Stimulated activated CD8-positive, alpha-beta memory T cell treated with anti-CD3 and anti-CD28 coated beads, Interleukin-12 subunit alpha, Interleukin-12 subunit beta, amount 100 ng/mL, for 24 hours (primary cell): Measurements from ENCODE around the gene PAPSS2.
"Not testable (repeated sequence)": the region's sequence is repeated elsewhere in the genome, so short reads cannot be mapped to it uniquely, and the experiment has no call there.

Experiments used
- DNase-seq: peaks from one replicate; pipeline ENCODE4 v3.0.0-alpha.2; 2020; ENCODE audit errors: extremely low read depth

Gene PAPSS2

DNA sequence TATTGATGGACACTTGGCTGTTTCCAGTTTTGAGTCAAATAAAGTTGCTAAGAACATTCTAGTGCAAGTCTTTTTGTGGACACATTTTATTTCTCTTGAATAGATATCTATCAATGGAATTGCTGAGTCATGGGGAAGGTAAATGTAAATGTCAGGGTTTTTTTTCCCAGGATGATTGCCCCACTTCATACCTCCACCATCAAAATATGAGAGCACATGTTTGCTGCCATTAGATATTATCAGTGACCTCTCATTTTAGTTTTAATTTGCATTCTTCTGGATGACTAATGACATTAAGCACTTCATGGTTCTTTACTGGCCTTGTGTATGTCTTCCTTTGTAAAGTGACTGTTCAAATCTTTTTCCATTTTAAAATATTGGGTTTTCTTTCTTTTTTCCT, 45.7 kb downstream of the PAPSS2 start:
- DNase-seq, result no peak

DNA sequence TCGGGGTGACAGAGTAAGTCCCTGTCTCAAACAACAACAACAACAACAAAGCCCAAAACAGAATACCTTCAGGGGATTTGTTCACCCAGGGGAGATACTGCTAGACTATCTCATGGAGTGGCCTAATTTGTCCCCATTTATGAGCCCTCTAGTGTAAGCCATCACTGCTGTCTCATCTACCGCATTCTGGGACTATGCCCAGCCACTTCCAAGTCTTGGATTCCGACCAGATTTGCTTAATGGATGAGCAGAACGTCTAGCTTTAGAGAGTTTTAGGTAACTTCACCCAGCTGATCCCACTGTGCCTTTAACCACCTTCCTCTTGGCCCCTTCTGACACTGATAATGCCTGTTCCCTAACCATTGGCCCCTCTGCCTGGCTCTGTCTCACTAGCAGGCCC, 47.1 kb downstream of the PAPSS2 start:
- DNase-seq, result no peak

DNA sequence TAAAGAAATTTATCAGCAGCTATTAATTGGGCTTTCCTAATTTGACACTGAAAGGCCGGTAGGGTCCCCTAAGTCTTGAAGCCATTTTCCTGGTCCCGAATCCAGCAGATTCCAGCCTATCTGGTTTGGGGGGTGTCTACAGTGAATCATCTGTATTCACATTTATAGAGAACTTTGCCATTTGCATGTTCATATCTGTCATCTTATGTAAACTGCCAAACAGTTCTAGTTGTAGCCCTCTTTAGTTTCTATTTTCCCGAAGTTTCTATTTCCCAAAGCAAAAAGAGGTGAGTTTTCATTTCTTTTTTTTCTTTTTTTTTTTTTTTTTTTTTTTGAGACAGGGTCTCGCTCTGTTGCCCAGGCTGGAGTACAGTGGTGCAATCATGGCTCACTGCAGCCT, 47.6 kb downstream of the PAPSS2 start:
- DNase-seq, result no peak

DNA sequence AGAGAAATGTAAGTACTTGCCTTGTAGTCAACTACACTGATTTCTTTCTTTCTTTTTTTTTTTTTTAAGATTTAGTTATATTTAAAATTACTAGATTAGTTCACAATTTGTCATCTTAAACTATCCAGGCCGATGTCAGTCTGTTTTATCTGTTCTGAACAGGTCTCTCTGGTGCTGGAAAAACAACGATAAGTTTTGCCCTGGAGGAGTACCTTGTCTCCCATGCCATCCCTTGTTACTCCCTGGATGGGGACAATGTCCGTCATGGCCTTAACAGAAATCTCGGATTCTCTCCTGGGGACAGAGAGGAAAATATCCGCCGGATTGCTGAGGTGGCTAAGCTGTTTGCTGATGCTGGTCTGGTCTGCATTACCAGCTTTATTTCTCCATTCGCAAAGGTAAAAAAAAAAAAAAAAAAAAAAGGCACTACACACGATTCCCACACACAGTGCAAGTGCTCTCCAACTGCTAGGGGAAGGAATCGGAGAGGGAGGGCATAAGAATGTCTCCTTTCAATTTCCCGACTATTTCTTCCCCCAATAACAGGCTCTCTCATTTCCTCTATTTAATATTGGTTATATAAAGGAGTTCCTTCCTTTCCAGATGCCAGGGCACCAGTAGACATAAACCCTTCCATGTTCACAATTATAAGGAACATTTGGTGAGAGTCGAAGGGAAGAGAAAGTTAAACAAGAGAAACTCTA, 53.4 kb downstream of the PAPSS2 start:
- no peak for DNase-seq

DNA sequence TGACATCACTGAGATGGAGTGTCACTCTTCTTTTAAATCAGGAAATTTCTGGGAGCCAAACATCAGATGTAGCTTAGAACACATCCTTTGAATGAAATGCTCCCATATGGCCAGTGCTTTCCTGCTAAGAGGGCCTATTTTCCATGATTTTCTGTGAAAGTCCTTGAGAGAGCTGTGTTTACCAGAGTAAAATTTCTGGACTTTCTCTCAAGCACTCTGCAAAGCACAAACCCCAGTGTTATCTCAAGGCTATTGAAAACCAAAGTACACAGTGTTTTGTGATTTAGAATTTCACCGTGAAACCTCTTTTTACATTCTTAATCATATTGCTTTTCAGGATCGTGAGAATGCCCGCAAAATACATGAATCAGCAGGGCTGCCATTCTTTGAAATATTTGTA, 54.0 kb downstream of the PAPSS2 start:
- no peak for DNase-seq

DNA sequence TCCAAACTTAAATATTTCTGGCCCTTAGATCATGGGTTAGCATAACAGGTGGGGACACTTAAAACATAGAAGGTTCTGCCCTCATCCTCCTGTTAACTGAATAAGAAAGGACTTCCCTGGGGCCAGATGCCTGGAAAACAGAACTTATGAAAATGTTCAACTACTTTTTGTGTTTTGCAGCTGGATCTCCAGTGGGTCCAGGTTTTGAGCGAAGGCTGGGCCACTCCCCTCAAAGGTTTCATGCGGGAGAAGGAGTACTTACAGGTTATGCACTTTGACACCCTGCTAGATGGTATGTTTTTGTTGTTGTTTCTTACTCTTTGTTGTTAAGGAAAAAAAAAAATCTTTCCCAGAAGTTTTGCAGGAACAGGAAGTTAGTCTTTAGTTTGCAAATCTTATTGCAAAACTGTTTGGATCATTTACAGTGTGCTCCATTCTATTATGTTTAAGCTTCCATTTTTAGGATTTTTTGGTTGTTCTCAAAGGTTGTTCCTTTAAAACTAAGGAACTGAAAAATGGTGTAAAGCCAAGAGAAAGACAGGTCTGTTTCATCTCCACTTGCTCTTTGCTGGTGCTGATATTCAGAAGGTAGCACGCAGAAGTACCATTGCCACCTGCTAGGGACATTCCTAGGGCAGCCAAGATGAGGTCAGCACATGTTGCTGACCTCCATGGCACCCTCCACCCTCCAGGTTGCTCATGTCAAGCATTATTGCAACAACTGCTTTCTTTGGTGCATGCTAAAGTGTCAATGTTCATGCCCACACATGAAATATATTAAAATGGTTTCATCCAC, 56.1 kb downstream of the PAPSS2 start:
- no peak for DNase-seq

DNA sequence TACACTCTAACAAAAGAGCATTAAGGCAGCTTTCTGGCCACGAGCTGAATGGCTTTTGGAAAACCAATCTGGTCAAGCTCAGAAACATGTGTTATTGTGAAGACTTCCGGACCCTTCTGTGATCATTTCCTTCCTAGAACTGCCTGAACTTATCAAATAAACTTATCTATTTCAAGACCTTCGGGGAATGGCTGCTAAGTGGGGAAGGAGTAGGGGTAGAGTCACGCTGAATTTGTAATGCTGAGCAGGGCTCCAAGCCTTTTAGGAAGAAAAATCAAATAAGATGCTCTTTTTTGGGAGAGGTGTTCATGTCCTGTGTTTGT, 56.6 kb downstream of the PAPSS2 start:
- no peak for DNase-seq

DNA sequence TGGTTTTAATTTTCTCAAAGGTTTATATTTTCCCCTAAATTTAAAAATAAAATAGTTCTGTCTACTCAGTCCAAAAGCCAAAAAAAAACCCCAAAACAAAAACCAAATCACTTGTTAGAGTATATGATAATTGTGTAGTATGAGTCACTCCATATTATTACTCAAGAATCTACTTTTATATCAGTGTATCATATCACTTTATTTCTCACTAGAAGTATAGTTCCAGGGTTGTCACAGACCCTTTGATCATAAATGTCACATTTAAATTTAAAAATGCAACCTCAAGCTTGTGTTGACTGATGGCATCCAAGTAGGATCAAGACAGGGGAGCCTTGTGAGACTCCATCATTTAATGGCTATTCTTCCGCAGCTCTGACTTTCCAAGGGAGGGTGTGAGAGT, 61.0 kb downstream of the PAPSS2 start:
- DNase-seq, result no peak

DNA sequence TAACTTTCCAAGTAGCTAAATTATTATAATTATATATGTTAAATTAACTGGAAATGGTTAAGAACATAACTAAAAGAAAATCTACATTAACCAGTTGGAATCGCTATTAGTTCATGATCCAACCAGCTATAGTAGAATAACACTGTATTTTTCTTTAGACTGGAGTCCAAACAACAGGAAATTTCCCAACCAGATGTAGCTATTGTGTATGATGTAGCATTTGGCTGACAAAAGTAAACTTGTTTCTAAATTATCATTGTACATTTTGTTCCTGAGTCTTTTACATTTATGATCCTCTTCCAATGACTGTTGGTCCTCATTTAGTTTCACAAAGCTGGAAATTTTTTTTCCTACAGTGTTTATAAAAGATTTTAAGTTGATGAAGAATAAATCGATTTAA, 62.1 kb downstream of the PAPSS2 start:
- DNase-seq, result no peak

DNA sequence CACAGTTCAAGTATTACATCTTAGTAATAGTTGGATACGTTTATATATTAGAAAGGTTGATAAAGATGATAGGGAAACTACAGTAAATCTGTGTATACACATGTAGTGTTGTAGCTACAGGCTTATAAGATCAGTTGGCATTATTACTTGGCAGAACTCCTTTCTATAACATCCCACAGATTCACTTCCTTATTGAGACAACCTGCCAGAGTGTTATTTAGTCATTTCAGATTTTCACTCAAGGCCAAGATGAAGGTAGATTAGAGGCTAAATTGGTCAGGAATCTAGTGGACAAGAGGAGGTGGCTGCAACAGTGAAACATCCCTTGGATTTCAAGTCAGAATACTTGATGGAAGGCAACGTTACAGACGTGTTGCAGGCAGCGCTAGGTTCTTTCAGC, 63.0 kb downstream of the PAPSS2 start:
- no peak for DNase-seq

DNA sequence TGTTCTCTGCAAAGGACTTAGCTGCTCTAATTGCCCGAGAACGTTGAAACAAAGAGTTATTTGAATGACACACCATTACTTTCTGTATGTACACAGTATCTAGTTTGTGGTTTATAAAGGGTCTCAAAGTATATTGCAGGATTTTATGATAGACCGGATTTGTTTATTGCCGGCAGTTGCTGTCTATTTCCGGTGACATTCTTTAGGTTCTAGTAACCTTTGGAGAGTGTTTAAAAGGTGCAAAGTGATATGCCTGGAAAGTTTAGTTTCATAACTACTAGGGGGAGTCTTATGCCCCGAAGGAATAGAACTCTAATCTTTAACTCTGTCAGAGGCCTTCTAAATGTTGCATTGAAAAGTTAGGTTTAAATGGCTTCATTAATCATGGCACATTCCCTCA, 63.8 kb downstream of the PAPSS2 start:
- no peak for DNase-seq

DNA sequence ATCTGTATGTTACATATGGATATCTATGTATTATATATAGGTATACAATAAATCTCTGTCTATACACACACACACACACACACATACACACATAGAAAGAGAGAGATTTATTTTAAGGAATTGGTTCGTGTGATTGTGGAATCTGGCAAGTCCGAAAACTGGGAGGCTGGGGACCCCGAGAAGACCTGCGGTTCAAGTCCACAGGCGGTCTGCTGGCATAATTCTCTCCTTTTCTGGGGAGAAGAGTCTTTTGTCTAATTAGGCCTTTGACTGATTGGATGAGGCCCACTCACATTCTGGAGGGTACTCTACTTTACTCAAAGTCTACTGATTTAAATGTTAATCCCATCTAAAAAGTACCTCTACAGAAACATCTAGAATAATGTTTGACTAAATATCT, 65.1 kb downstream of the PAPSS2 start:
- no peak for DNase-seq

DNA sequence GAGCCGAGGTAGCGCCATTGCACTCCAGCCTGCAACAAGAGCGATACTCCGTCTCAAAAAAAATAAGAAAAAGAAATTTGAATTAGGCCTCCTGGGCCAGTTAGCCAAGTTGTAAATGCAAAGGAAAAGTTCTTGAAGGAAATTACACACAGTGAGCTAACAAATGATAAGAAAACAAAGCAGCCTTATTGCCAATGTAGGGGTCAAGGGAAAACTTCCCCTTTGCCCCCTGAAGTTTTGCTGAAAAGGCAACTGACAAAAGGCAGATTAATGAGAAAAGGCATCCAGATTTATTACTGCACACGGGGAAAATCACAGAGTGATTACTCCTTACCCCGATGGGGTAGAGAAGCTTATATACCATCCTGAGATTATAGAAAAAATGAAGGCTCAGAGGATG, 70.3 kb downstream of the PAPSS2 start:
- no peak for DNase-seq

DNA sequence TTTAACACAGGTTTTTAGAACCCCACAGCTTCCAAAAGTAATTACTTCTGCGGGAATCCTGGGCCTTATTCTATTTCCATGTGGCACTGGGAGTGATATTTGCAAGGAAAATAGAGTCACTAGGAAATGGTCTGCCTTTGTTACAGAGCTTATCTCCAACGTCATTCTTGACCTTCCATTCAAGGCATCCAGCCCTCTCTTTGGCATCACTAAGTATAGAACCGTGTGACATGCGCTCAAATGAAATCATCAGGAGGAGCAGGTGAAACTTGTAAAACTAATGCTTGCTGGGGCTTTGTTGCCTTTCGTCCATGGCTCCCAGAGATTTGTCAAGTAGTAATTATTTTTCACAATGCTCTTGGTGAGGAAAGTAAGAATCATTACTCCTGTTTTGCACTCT, 73.4 kb downstream of the PAPSS2 start:
- no peak for DNase-seq

DNA sequence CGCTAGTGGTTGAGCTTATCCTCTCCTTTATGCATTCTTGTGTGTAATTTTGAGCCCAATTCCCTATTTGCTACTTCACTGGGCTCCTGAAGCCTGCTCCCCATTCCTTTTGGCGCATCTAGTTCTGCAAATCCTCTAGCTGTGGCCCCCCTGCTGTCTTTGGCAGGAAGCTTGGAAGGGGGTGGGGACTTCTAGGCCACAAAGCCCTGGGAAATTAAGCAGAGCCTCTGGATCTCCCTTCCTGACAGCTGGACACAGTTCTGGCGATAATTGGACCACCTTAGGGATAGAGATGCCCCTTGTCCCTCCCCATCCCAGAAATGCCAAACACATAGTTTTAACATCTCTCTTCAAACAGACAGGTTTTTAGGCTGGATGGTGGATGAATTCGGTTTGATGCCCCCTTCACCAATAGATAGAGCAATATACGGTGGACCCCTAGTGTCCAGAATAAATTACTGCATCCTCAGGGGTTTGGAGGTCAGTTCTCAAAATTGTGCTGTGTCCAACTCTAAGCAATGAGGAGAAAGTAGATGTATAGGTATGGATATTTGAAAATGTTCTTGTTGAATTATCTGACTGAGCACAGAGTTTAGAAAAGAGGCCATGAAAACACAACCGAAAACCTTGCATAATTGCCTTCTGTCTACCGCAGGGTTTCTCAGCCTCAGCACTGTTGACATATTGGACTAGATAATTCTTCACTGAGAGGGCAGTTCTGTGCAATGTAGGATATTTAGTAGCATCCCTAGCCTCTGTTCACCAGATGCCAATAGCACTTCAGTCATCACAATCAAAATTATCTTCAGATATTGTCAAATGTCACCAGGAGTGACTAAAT, 75.5 kb downstream of the PAPSS2 start:
- DNase-seq, result no peak

DNA sequence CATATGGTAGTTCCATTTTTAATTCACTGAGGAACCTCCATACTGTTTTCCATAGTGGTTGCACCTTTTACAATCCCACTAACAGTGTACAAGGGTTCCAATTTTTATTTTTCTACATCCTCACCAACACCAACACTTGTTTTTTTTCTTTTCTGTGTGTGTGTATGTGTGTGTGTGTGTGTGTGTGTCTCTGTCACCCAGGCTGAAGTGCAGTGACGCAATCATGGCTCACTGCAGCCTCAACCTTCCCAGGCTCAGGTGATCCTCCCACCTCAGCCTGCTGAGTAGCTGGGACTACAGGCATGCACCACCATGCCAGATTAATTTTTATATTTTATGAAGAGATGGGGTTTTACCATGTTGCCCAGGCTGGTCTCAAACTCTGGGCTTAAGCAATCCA, 78.6 kb downstream of the PAPSS2 start:
- DNase-seq, result not testable (repeated sequence)

DNA sequence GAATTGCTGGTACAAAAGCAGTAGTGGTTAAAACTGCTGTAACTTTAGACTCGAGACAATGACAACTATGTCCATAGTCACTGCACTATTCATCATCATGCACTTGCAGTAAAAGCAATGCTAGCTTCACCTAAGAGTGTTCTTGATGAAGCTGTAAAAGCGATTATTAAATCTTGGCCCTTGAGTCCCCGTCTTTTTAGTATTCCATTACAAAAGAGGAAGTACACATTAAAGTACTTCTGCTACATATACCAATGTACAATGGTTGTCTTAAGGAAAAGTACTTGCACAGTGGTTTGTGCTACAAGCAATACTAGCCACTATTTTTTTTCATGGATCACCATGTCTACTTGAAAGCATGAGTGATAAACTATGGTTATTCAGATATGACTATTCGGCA, 80.0 kb downstream of the PAPSS2 start:
- DNase-seq, result no peak

DNA sequence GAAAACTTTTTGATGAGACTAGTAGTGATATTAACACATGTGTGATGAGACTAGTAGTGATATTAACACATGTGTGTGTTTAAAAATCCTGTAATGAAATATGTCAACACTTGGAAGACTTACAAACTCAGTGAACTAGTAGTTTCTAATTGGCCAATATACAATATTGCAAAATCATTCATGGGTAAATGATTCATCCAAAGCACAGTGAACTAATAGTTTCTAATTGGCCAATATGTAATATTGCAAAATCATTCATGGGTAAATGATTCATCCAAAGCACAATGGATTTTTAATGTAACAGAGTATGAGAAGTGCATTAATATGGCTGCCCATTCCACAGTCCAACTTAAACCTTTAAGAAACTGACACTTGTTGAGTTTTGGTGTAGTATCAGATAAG, 80.6 kb downstream of the PAPSS2 start:
- no peak for DNase-seq

DNA sequence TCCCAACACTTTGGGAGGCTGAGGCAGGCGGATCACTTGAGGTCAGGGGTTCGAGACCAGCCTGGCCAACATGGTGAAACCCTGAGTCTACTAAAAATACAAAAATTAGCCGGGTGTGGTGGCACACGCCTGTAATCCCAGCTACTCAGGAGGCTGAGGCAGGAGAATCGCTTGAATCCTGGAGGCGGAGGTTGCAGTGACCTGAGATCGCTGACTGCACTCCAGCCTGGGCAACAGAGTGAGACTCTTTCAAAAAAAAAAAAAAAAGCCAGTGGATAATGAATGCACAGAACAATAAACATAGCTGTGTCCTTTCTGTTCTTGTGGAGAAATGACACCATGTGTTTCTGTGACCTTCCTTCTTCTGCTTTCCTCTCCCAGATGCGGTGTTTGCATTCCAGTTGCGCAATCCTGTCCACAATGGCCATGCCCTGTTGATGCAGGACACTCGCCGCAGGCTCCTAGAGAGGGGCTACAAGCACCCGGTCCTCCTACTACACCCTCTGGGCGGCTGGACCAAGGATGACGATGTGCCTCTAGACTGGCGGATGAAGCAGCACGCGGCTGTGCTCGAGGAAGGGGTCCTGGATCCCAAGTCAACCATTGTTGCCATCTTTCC, 83.4 kb downstream of the PAPSS2 start:
- not testable (repeated sequence) for DNase-seq

DNA sequence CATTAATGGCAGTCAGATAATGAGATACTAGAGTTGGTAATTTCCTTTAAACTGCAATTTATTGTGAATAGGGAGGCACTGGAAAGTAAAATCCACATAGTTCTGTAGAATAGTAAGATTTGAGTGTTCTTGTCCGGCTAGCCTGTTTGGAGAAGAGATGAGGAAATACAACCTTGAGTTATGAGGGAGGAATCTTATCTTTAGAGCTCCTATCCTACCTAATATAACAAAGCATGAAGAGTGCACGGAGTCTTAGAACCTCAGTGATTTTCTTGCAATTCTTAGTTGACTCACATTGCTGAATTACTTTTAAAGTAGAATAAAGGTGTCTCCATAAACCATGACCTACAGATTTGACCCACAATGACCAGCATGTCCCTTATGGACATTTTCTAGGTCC, 84.9 kb downstream of the PAPSS2 start:
- no peak for DNase-seq

DNA sequence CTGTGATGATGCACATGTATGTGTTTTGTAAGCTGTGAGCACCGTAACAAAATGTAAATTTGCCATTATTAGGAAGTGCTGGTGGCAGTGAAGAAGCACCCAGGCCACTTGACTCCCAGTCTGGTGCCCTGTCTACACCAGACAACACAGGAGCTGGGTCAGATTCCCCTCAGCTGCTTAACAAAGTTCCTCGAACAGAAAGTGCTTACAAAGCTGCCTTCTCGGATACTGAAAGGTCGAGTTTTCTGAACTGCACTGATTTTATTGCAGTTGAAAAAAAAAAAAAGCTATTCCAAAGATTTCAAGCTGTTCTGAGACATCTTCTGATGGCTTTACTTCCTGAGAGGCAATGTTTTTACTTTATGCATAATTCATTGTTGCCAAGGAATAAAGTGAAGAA, 87.2 kb downstream of the PAPSS2 start:
- no peak for DNase-seq

DNA sequence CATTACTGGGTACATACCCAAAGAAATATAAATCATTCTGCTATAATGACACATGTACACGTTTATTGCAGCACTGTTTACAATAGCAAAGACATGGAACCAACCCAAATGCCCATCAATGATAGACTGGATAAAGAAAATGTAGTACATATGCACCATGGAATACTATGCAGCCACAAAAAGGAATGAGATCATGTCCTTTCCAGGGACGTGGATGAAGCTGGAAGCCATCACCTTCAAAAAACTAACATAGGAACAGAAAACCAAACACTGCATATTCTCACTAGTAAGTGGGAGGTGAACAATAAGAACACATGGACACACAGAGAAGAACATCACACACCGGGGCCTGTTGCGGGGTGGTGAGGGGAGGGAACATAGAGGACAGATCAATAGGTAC, 88.6 kb downstream of the PAPSS2 start:
- not testable (repeated sequence) for DNase-seq
